ENCODE data around the gene TMEM63C.

- TF ChIP-seq CTCF (IDR thresholded peaks at IDR 0.05): no peak
- TF ChIP-seq POLR2A (IDR thresholded peaks at IDR 0.05): no peak
Measured at GRCh38 chr14:77260631-77261030, 79.0 kb downstream of the TMEM63C start.
